ENCODE results near the gene DUSP15.

DUSP15 gene

GRCh38 chr20:31843288-31843687 is 27.0 kb downstream of the DUSP15 start:
- no peak overlapping the region for H3K4me3 ChIP-seq (ENCODE audit: low read length)
- DNase-seq (ENCODE audit: low read depth, low spot score) = no peak

- no peak overlapping the region for H3K4me3 ChIP-seq (ENCODE audit: low read length)
- DNase-seq (ENCODE audit: low read depth, low spot score) = no peak
Measured at GRCh38 chr20:31842471-31843157, 27.7 kb downstream of the DUSP15 start.

- DNase-seq (ENCODE audit: low read depth, low spot score) = no peak
- no peak overlapping the region for H3K4me3 ChIP-seq (ENCODE audit: low read length)
Measured at GRCh38 chr20:31841928-31842327, 28.4 kb downstream of the DUSP15 start.

GRCh38 chr20:31840906-31841816 is 29.2 kb downstream of the DUSP15 start:
- H3K4me3 ChIP-seq (ENCODE audit: low read length) = no peak overlapping the region
- no peak for DNase-seq (ENCODE audit: low read depth, low spot score)

- H3K4me3 ChIP-seq (ENCODE audit: low read length) = no peak overlapping the region
- no peak for DNase-seq (ENCODE audit: low read depth, low spot score)
Measured at GRCh38 chr20:31839782-31840487, 30.4 kb downstream of the DUSP15 start.

- no peak for DNase-seq (ENCODE audit: low read depth, low spot score)
- no peak overlapping the region for H3K4me3 ChIP-seq (ENCODE audit: low read length)
Measured at GRCh38 chr20:31838646-31839292, 31.6 kb downstream of the DUSP15 start.

- no peak overlapping the region for H3K4me3 ChIP-seq (ENCODE audit: low read length)
- no peak for DNase-seq (ENCODE audit: low read depth, low spot score)
Measured at GRCh38 chr20:31837896-31838397, 32.4 kb downstream of the DUSP15 start.

- no peak for DNase-seq (ENCODE audit: low read depth, low spot score)
- H3K4me3 ChIP-seq (ENCODE audit: low read length) = no peak overlapping the region
Measured at GRCh38 chr20:31836853-31837608, 33.3 kb downstream of the DUSP15 start.

- no peak for DNase-seq (ENCODE audit: low read depth, low spot score)
- no peak overlapping the region for H3K4me3 ChIP-seq (ENCODE audit: low read length)
Measured at GRCh38 chr20:31835977-31836852, 34.1 kb downstream of the DUSP15 start.

- H3K4me3 ChIP-seq (ENCODE audit: low read length) = no peak overlapping the region
- DNase-seq (ENCODE audit: low read depth, low spot score) = no peak
Measured at GRCh38 chr20:31835554-31835953, 34.8 kb downstream of the DUSP15 start.

GRCh38 chr20:31833931-31834521 is 36.3 kb downstream of the DUSP15 start:
- no peak for DNase-seq (ENCODE audit: low read depth, low spot score)
- no peak overlapping the region for H3K4me3 ChIP-seq (ENCODE audit: low read length)

- no peak for DNase-seq (ENCODE audit: low read depth, low spot score)
- H3K4me3 ChIP-seq (ENCODE audit: low read length) = no peak overlapping the region
Measured at GRCh38 chr20:31833130-31833930, 37.0 kb downstream of the DUSP15 start.

GRCh38 chr20:31831771-31832306 is 38.5 kb downstream of the DUSP15 start:
- no peak for DNase-seq (ENCODE audit: low read depth, low spot score)
- H3K4me3 ChIP-seq (ENCODE audit: low read length) = no peak overlapping the region

GRCh38 chr20:31831211-31831610 is 39.1 kb downstream of the DUSP15 start:
- no peak for DNase-seq (ENCODE audit: low read depth, low spot score)
- no peak overlapping the region for H3K4me3 ChIP-seq (ENCODE audit: low read length)

- no peak for DNase-seq (ENCODE audit: low read depth, low spot score)
- H3K4me3 ChIP-seq (ENCODE audit: low read length) = no peak overlapping the region
Measured at GRCh38 chr20:31830406-31830981, 39.8 kb downstream of the DUSP15 start.

- no peak for DNase-seq (ENCODE audit: low read depth, low spot score)
- H3K4me3 ChIP-seq (ENCODE audit: low read length) = no peak overlapping the region
Measured at GRCh38 chr20:31829731-31830130, 40.6 kb downstream of the DUSP15 start.
